ENCODE results near the gene MDFIC2.
"Not testable (repeated sequence)": the region's sequence is repeated elsewhere in the genome, so short reads cannot be mapped to it uniquely, and the experiment has no call there.

The MDFIC2 gene

DNA sequence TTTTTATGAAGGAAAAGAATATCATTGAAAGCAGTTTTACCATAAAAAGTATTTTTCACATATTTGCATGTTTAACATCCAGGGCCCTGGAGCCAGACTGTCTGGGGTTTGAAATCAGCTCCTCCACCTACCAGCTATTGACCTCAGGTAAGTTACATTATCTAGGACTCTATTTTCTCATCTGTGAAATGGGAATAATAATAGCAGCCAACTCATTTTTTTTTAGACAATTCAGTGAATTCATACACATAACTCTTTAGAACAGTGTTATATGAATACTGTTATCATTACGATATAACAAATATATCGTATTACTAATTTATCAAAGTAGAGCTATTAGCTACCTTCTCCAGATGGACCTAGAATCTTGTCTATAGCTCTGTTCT, 21.3 kb downstream of the MDFIC2 start:
- no peak for TF ChIP-seq EZH2 (optimal IDR thresholded peaks at IDR 0.05; ENCODE audit: low read depth, low read length)
- TF ChIP-seq, protein P1, sequence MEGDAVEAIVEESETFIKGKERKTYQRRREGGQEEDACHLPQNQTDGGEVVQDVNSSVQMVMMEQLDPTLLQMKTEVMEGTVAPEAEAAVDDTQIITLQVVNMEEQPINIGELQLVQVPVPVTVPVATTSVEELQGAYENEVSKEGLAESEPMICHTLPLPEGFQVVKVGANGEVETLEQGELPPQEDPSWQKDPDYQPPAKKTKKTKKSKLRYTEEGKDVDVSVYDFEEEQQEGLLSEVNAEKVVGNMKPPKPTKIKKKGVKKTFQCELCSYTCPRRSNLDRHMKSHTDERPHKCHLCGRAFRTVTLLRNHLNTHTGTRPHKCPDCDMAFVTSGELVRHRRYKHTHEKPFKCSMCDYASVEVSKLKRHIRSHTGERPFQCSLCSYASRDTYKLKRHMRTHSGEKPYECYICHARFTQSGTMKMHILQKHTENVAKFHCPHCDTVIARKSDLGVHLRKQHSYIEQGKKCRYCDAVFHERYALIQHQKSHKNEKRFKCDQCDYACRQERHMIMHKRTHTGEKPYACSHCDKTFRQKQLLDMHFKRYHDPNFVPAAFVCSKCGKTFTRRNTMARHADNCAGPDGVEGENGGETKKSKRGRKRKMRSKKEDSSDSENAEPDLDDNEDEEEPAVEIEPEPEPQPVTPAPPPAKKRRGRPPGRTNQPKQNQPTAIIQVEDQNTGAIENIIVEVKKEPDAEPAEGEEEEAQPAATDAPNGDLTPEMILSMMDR (IDR thresholded peaks at IDR 0.05; ENCODE audit: low read length): no peak
- TF ChIP-seq EZH2phosphoT487 (IDR thresholded peaks at IDR 0.05; ENCODE audit: low read length): no peak
- H3K79me2 ChIP-seq (ENCODE audit: low read length): no peaks in the 10 kb centered on the region
- H3K9ac ChIP-seq (ENCODE audit: low read length): no peak overlapping the region
- no peak overlapping the region for H2AFZ ChIP-seq (ENCODE audit: low read length)
- H4K20me1 ChIP-seq (ENCODE audit: insufficient read depth, low read length): no peaks in the 10 kb centered on the region
- no peaks in the 10 kb centered on the region for H3K36me3 ChIP-seq (replicated peaks; ENCODE audit: insufficient read depth, low read length)
- H3F3A ChIP-seq (ENCODE audit: insufficient read depth, low read length): no peaks in the 10 kb centered on the region
- no peak overlapping the region for H3K4me3 ChIP-seq (ENCODE audit: low read length)
- H3K4me2 ChIP-seq (ENCODE audit: low read depth, low read length): no peak overlapping the region
- no peaks in the 10 kb centered on the region for H3K9me2 ChIP-seq (replicated peaks; ENCODE audit: insufficient read depth, low read length)
- H3K9me3 ChIP-seq (replicated peaks; ENCODE audit: insufficient read depth, low read length): no peaks in the 10 kb centered on the region
- H3K27me3 ChIP-seq (replicated peaks; ENCODE audit: insufficient read depth, low read length): no peaks in the 10 kb centered on the region
- H3K4me1 ChIP-seq (ENCODE audit: low read length): no peaks in the 10 kb centered on the region
- H3K27ac ChIP-seq (ENCODE audit: low read length): no peak overlapping the region
- no peak for DNase-seq

DNA sequence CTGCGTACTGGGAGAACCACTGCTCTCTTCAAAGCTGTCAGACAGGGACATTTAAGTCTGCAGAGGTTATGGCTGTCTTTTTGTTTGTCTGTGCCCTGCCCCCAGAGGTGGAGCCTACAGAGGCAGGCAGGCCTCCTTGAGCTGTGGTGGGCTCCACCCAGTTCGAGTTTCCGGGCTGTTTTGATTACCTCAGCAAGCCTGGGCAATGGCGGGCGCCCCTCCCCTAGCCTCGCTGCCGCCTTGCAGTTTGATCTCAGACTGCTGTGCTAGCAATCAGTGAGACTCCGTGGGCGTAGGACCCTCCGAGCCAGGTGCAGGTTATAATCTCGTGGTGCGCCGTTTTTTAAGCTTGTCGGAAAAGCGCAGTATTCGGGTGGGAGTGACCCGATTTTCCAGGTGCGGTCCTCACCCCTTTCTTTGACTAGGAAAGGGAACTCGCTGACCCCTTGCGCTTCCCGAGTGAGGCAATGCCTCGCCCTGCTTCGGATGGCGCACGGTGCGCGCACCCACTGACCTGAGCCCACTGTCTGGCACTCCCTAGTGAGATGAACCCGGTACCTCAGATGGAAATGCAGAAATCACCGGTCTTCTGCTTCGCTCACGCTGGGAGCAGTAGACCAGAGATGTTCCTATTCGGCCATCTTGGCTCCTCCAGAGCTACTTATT, 21.9 kb downstream of the MDFIC2 start:
- not testable (repeated sequence) for H3K9me2 ChIP-seq (replicated peaks; ENCODE audit: insufficient read depth, low read length); H3K4me3 ChIP-seq (ENCODE audit: low read length); H3K27me3 ChIP-seq (replicated peaks; ENCODE audit: insufficient read depth, low read length); H3F3A ChIP-seq (ENCODE audit: insufficient read depth, low read length); H3K79me2 ChIP-seq (ENCODE audit: low read length); H2AFZ ChIP-seq (ENCODE audit: low read length); H3K4me2 ChIP-seq (ENCODE audit: low read depth, low read length); H3K27ac ChIP-seq (ENCODE audit: low read length); H3K9ac ChIP-seq (ENCODE audit: low read length); H3K4me1 ChIP-seq (ENCODE audit: low read length); H4K20me1 ChIP-seq (ENCODE audit: insufficient read depth, low read length); DNase-seq; H3K9me3 ChIP-seq (replicated peaks; ENCODE audit: insufficient read depth, low read length); H3K36me3 ChIP-seq (replicated peaks; ENCODE audit: insufficient read depth, low read length)

DNA sequence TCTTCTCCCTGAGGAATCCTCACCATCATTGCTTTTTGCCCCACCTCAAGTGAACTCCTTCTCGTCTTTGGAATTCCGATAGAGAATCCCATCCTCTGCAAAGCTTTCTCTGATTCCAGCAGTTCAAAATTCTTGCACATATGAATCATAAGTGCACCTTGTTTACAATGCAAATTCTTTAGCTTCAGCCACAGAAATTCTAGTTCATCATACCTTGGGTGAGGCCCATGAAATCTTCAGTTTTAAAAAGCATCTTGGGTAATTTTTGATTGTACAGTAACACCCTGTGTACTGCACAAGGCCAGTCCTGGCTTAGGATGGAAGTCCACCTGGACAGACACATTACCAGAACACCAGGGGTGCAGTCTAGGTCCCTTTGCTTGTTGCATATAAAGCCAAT, 30.8 kb downstream of the MDFIC2 start:
- Histone ChIP-seq H3K9ac (ENCODE audit: low read length) (no peak overlapping the region), H2AFZ (ENCODE audit: low read length) (no peak overlapping the region), H3K27me3 (replicated peaks; ENCODE audit: insufficient read depth, low read length) (no peaks in the 10 kb centered on the region), H3K4me2 (ENCODE audit: low read depth, low read length) (no peak overlapping the region), H3K4me3 (ENCODE audit: low read length) (no peak overlapping the region), H3K36me3 (replicated peaks; ENCODE audit: insufficient read depth, low read length) (no peaks in the 10 kb centered on the region), H3K27ac (ENCODE audit: low read length) (no peak overlapping the region), H3K9me3 (replicated peaks; ENCODE audit: insufficient read depth, low read length) (no peaks in the 10 kb centered on the region), H3K4me1 (ENCODE audit: low read length) (no peaks in the 10 kb centered on the region), H3K9me2 (replicated peaks; ENCODE audit: insufficient read depth, low read length) (no peaks in the 10 kb centered on the region), H3F3A (ENCODE audit: insufficient read depth, low read length) (no peaks in the 10 kb centered on the region), H3K79me2 (ENCODE audit: low read length) (no peaks in the 10 kb centered on the region), H4K20me1 (ENCODE audit: insufficient read depth, low read length) (no peaks in the 10 kb centered on the region)
- TF ChIP-seq EZH2phosphoT487 (IDR thresholded peaks at IDR 0.05; ENCODE audit: low read length): no peak
- TF ChIP-seq, protein P1 (IDR thresholded peaks at IDR 0.05; ENCODE audit: low read length): no peak
- no peak for TF ChIP-seq EZH2 (optimal IDR thresholded peaks at IDR 0.05; ENCODE audit: low read depth, low read length)
- no peak for DNase-seq

DNA sequence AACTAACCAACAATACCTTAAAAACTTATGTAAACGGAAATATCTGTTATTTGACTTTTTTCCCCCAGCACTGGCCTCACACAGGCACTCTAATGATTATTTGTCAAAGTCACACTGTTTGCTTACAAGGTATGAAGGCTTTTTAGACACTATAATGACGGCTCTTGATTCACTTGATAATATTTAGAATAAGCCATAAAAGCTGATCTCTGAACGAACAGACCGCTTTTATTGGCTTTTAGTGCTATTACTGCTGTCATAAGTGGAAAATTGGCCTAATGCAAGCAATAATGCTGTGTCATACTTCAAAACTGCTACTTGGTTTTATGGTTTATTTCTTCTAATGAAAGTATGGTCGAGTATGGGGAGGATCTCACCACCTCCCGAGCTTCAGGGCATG, 35.1 kb downstream of the MDFIC2 start:
- Histone ChIP-seq H3K4me3 (ENCODE audit: low read length) (no peak overlapping the region), H3K79me2 (ENCODE audit: low read length) (no peaks in the 10 kb centered on the region), H3K27me3 (replicated peaks; ENCODE audit: insufficient read depth, low read length) (no peaks in the 10 kb centered on the region), H4K20me1 (ENCODE audit: insufficient read depth, low read length) (no peaks in the 10 kb centered on the region), H3K4me1 (ENCODE audit: low read length) (no peaks in the 10 kb centered on the region), H3F3A (ENCODE audit: insufficient read depth, low read length) (no peaks in the 10 kb centered on the region), H3K27ac (ENCODE audit: low read length) (no peak overlapping the region), H3K4me2 (ENCODE audit: low read depth, low read length) (no peak overlapping the region), H3K9ac (ENCODE audit: low read length) (no peak overlapping the region), H2AFZ (ENCODE audit: low read length) (no peak overlapping the region), H3K9me3 (replicated peaks; ENCODE audit: insufficient read depth, low read length) (no peaks in the 10 kb centered on the region), H3K9me2 (replicated peaks; ENCODE audit: insufficient read depth, low read length) (no peaks in the 10 kb centered on the region), H3K36me3 (replicated peaks; ENCODE audit: insufficient read depth, low read length) (no peaks in the 10 kb centered on the region)
- no peak for DNase-seq
- TF ChIP-seq EZH2phosphoT487 (IDR thresholded peaks at IDR 0.05; ENCODE audit: low read length) (no peak), EZH2 (optimal IDR thresholded peaks at IDR 0.05; ENCODE audit: low read depth, low read length) (no peak)
- TF ChIP-seq, protein P1 (IDR thresholded peaks at IDR 0.05; ENCODE audit: low read length): no peak

Measured in MM.1S (cell line).